Activated CD4-positive, alpha-beta T cell treated with anti-CD3 and anti-CD28 coated beads for 36 hours (primary cell): ENCODE measurements around the gene CDH23. TPM values are rescaled to one million over a fixed set of nuclear protein-coding genes. Genes with fewer than 3 reads are reported as not detected.
A peak's percentile ranks its signal among the peaks of the same experiment; 100 is the strongest.
"Not testable (repeated sequence)": the region's sequence is repeated elsewhere in the genome, so short reads cannot be mapped to it uniquely, and the experiment has no call there.

Experiments
- ATAC-seq: fragments of 200-7000 bp; cut with Tn5 transposase; one replicate; pipeline ENCODE4 v1.10.0; 2021; ENCODE audit warnings: mild to moderate bottlenecking, moderate library complexity
- CTCF ChIA-PET: fragments of 350-600 bp; sonication (Branson Sonifier 250); formaldehyde crosslinking; loops from one replicate; lab custom pipeline; 2021; ENCODE audit warnings: antibody characterized with exemption; lab: Charles Lee
- POLR2A ChIA-PET: fragments of 350-600 bp; sonication (Branson Sonifier 250); formaldehyde crosslinking; loops from one replicate; lab custom pipeline; 2021; ENCODE audit warnings: antibody characterized with exemption, inconsistent platforms; lab: Charles Lee
- DNase-seq: peaks from one replicate; pipeline ENCODE4 v3.0.0-alpha.2; 2020
- H3K27ac Mint-ChIP-seq: one replicate; pipeline ENCODE4 v1.8.0; 2021; ENCODE audit warnings: mixed read lengths
- H3K27me3 Mint-ChIP-seq: one replicate; pipeline ENCODE4 v1.8.0; 2021; ENCODE audit warnings: mixed read lengths
- H3K36me3 Mint-ChIP-seq: one replicate; pipeline ENCODE4 v1.8.0; 2021; ENCODE audit warnings: low read depth, mixed read lengths
- H3K4me1 Mint-ChIP-seq: one replicate; pipeline ENCODE4 v1.8.0; 2021; ENCODE audit warnings: mixed read lengths
- H3K4me3 Mint-ChIP-seq: one replicate; pipeline ENCODE4 v1.8.0; 2021; ENCODE audit warnings: mild to moderate bottlenecking, moderate library complexity, mixed read lengths
- H3K9me3 Mint-ChIP-seq: one replicate; pipeline ENCODE4 v1.8.0; 2021; ENCODE audit warnings: low read depth, mixed read lengths
- intact Hi-C, 2 experiments: fragments of 100-400 bp; cut with DNase I in 1 of 2; cut with micrococcal nuclease in 1 of 2; formaldehyde crosslinking; loops; one replicate each; pipeline versions ENCODE4 v1.14.2 to v1.15.1; 2022 to 2024; cut with DNase I, micrococcal nuclease
- total RNA-seq, 2 experiments: library from RNA; stranded (reverse); gene quantifications; one replicate each; pipeline ENCODE4 v1.2.3, GENCODE V29; 2021

CDH23 gene
- total RNA-seq, 2 experiments from 2014 or later = 1.5 to 1.6 TPM

DNA sequence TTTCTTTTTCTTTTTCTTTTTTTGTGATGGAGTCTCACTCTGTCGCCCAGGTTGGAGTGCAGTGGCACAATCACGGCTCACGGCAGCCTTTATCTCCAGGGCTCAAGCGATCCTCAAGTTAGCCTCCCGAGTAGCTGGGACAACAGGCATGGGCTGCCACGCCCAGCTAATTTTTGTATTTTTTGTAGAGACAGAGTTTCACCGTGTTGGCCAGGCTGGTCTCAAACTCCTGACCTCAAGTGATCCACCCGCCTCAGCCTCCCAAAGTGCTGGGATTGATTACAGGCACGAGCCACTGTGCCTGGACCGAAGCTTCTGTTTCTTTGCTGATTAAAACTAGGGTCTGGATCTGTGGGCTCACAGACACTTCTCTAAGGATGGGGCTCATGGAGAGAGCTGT lies 37.8 kb upstream of the CDH23 start:
- H3K27me3 Mint-ChIP-seq, H3K4me1 Mint-ChIP-seq, H3K4me3 Mint-ChIP-seq, H3K9me3 Mint-ChIP-seq, H3K27ac Mint-ChIP-seq, POLR2A ChIA-PET, ATAC-seq, DNase-seq, H3K36me3 Mint-ChIP-seq, intact Hi-C loops: not testable (repeated sequence)
- CTCF ChIA-PET = interaction anchor here (1.0 to 1.4 kb wide), 2 partner anchors 9 to 16 kb away, joined by 4 to 7 read pairs; no protein-coding TSS in a partner anchor

DNA sequence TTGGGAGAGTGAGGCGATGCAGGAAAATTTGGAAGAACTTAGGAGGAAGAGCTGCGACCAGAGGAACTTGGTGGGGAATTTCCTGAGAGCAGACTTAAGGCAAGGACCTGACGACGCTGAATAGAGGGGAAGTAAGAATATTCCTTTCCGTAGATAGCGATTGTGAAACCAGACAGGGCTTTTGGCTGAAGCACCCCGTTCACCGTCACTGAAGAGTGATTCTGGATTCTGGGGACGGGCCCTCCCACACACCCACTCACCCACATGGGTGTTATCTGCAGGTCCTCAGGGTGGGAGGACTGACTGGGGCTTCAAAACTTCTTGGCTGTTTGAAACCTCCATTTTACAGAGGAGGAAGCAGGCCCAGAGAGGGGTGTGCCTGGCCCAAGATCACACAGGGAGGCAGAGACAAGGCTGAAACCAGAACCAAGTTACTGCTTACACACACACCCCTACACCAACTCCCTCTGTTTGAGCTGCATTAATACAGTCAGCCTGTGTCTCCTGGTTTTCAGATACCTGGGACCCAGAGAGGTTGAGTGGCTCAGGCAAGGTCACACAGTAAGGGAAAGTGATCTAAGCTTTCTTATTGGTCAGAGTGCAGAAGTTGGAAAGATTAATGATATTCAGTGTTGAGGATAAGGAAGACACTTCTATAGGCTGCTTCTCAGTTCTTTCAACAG lies 37.2 kb upstream of the CDH23 start:
- no peak overlapping the region for H3K4me3 Mint-ChIP-seq
- no peaks in the 10 kb centered on the region for H3K9me3 Mint-ChIP-seq
- intact Hi-C loops = no loop called here
- H3K36me3 Mint-ChIP-seq = peaks cover 9% of the 10 kb centered on the region
- CTCF ChIA-PET = interaction anchor here (0.6 to 1.0 kb wide), 2 partner anchors 9 to 35 kb away, joined by 3 to 4 read pairs; no protein-coding TSS in a partner anchor
- DNase-seq = no peak
- POLR2A ChIA-PET = no interaction called here
- H3K27me3 Mint-ChIP-seq = no peaks in the 10 kb centered on the region
- no peak for ATAC-seq
- H3K4me1 Mint-ChIP-seq = no peaks in the 10 kb centered on the region
- H3K27ac Mint-ChIP-seq = no peak overlapping the region

DNA sequence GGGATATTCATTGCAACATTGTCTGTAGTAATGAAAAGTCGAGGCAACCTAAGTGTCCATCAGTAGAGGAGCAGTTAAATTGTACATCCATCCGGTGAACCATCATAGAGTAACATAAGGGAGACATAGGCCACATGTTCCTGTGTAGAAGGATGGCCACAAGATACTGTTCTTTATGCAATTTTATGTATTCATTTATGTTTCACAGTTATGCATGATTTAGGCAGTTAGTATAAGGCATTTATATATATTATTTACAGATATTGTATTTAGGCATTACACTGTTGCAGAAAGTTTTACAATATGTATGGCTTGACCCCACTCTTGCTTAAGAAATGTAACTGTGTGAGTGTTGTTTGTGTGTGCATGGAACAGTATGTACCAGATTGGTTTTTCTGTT lies 36.0 kb upstream of the CDH23 start:
- Mint-ChIP-seq H3K4me3 (no peak overlapping the region), H3K27me3 (no peaks in the 10 kb centered on the region), H3K9me3 (no peaks in the 10 kb centered on the region), H3K36me3 (peaks cover 8% of the 10 kb centered on the region), H3K4me1 (peaks cover 2% of the 10 kb centered on the region), H3K27ac (no peak overlapping the region)
- ATAC-seq (no peak), DNase-seq (no peak)
- ChIA-PET CTCF (no interaction called here), POLR2A (no interaction called here)
- intact Hi-C loops = no loop called here

DNA sequence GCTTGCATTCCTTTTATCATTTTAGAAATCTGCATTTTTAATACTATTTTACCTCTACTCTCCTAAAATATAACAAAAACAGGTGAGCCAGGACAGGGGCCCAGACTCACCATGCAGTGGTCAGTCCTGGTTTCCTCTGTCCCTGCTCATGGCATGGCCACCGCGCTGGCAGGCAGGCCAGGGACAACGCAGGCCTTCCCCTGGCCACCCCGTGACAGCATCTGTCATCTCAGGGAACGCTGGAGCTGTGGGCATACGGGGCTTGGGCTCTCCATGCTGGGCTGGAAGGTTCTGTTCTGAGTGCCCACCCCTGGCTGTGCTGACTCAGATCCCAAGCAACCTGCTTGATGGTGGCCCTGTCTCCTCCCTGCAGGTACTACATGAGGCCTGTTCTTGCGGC lies 35.1 kb upstream of the CDH23 start:
- Mint-ChIP-seq H3K27me3 (no peaks in the 10 kb centered on the region), H3K4me1 (peaks cover 2% of the 10 kb centered on the region), H3K9me3 (no peaks in the 10 kb centered on the region), H3K27ac (no peak overlapping the region), H3K36me3 (peaks cover 8% of the 10 kb centered on the region), H3K4me3 (no peak overlapping the region)
- intact Hi-C loops = no loop called here
- ChIA-PET POLR2A (no interaction called here), CTCF (no interaction called here)
- DNase-seq = no peak
- ATAC-seq = no peak

DNA sequence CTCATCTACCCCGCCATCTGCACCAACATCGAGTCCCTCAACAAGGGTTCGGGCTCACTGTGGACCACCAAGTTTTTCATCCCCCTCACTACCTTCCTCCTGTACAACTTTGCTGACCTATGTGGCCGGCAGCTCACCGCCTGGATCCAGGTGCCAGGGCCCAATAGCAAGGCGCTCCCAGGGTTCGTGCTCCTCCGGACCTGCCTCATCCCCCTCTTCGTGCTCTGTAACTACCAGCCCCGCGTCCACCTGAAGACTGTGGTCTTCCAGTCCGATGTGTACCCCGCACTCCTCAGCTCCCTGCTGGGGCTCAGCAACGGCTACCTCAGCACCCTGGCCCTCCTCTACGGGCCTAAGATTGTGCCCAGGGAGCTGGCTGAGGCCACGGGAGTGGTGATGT lies 34.6 kb upstream of the CDH23 start:
- ChIA-PET CTCF (no interaction called here), POLR2A (no interaction called here)
- no peaks in the 10 kb centered on the region for H3K27me3 Mint-ChIP-seq
- ATAC-seq = no peak
- intact Hi-C loops = no loop called here
- no peak for DNase-seq
- H3K4me3 Mint-ChIP-seq = no peak overlapping the region
- H3K4me1 Mint-ChIP-seq = peaks cover 2% of the 10 kb centered on the region
- peaks cover 8% of the 10 kb centered on the region for H3K36me3 Mint-ChIP-seq
- H3K27ac Mint-ChIP-seq = no peak overlapping the region
- no peaks in the 10 kb centered on the region for H3K9me3 Mint-ChIP-seq

DNA sequence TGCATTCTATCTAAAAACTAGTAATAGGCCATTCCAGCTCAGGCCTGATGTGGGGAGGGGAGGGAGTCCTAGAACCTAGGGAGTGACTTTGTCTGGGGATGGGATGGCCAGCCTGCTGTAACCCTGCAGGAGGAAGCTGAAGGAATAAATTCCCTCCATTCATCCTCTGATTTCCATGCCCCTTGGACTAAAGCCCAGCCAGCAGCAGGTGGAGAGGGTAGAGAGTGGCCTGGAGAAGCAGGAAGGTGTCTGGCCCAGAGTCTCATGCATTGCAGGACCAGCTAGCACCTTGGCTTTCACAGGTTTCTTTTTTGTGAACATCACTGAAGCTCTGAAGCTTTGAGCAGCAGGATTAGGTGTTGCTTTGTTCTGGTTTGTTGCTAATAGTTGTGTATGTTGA lies 32.8 kb upstream of the CDH23 start:
- Mint-ChIP-seq H3K27me3 (no peaks in the 10 kb centered on the region), H3K36me3 (peaks cover 8% of the 10 kb centered on the region), H3K4me3 (no peak overlapping the region), H3K27ac (no peak overlapping the region), H3K4me1 (peaks cover 2% of the 10 kb centered on the region), H3K9me3 (no peaks in the 10 kb centered on the region)
- POLR2A ChIA-PET = no interaction called here
- DNase-seq = no peak
- CTCF ChIA-PET = interaction anchor here (1.3 kb wide), 1 partner anchor 206 kb away, joined by 3 read pairs; no protein-coding TSS in a partner anchor
- intact Hi-C loops = no loop called here
- no peak for ATAC-seq

DNA sequence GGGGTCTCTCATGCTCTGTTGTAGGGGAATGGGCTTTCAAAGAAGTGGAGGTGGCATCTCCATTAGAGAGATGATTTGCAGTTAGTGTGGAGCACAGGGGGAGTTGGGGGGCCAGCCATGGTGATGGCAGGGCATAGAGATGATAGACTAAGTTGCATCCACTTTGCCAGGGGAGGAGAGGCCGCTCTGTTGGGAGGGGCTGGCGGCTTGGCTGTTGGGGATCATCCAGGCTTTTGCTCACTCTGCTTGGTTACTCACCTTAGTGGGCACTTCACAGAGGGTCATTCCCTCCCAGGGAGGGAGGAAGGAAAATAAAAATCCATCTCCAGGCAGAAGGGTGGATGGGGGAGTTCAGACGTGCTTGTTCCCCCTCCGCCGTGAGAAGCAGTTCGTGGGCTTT lies 31.4 kb upstream of the CDH23 start:
- Mint-ChIP-seq H3K36me3 (peaks cover 2% of the 10 kb centered on the region), H3K27me3 (no peaks in the 10 kb centered on the region), H3K27ac (peak overlapping the region; percentile 7), H3K9me3 (no peaks in the 10 kb centered on the region), H3K4me1 (peaks cover 2% of the 10 kb centered on the region), H3K4me3 (no peak overlapping the region)
- POLR2A ChIA-PET = no interaction called here
- CTCF ChIA-PET = interaction anchor here (0.6 to 1.8 kb wide), 5 partner anchors 11 to 979 kb away, joined by 3 to 5 read pairs (median 3); partner anchors contain the start of gene SLC29A3
- intact Hi-C loops = no loop called here
- DNase-seq = no peak
- no peak for ATAC-seq

DNA sequence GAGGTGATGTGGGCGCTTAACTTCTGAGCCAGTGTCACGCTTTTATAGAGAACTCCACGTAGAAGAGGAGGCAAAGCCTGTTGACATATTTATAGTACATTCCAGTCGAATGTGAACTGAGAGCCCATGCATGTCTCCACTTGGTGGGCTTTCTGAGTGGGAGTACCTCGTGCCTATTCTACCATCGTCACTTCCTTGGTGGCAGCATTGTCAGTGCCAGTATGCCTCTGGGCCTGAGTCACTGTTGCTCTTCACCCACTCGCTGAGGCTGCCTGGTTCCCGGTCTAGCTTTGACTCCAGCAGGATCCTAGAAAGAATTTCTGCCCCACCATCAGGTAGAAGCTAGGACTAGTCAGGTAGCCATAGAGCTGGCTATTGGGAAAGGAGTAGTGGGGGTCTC lies 30.0 kb upstream of the CDH23 start:
- intact Hi-C loops = no loop called here
- peaks cover 2% of the 10 kb centered on the region for H3K4me1 Mint-ChIP-seq
- no peaks in the 10 kb centered on the region for H3K27me3 Mint-ChIP-seq
- no peaks in the 10 kb centered on the region for H3K9me3 Mint-ChIP-seq
- no peak overlapping the region for H3K27ac Mint-ChIP-seq
- H3K4me3 Mint-ChIP-seq = no peak overlapping the region
- POLR2A ChIA-PET = no interaction called here
- DNase-seq (no peak), ATAC-seq (no peak)
- CTCF ChIA-PET = interaction anchor here (0.6 to 1.8 kb wide), 5 partner anchors 11 to 347 kb away, joined by 3 to 5 read pairs (median 4); partner anchors contain the start of gene SLC29A3
- peaks cover 2% of the 10 kb centered on the region for H3K36me3 Mint-ChIP-seq

DNA sequence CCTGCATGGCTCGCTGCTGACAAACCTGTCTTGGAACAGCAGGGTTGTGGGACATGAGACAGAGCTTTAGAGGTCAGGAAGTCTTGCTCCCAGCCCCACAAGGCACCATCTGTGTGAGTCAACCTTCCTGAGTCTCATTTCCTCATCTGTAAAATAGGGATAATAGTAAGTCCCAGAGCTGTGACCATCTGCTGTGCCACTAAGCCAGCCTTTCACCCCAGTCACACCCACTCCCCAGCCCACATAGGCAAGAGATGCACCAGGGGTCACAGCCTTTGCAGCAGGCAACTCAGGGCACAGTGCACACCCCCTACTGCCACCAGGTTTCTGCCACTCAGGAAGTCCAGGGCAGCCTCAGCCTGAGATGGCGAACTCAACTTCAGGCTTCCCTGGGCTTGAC lies 29.4 kb upstream of the CDH23 start:
- H3K27ac Mint-ChIP-seq = no peak overlapping the region
- ChIA-PET CTCF (interaction anchor here (0.7 to 1.1 kb wide), 2 partner anchors 10 to 59 kb away, joined by 3 read pairs; no protein-coding TSS in a partner anchor), POLR2A (no interaction called here)
- DNase-seq = no peak
- no peaks in the 10 kb centered on the region for H3K9me3 Mint-ChIP-seq
- H3K27me3 Mint-ChIP-seq = peaks cover 2% of the 10 kb centered on the region
- intact Hi-C loops = no loop called here
- H3K4me1 Mint-ChIP-seq = peaks cover 2% of the 10 kb centered on the region
- H3K36me3 Mint-ChIP-seq = peaks cover 2% of the 10 kb centered on the region
- H3K4me3 Mint-ChIP-seq = no peak overlapping the region
- no peak for ATAC-seq

DNA sequence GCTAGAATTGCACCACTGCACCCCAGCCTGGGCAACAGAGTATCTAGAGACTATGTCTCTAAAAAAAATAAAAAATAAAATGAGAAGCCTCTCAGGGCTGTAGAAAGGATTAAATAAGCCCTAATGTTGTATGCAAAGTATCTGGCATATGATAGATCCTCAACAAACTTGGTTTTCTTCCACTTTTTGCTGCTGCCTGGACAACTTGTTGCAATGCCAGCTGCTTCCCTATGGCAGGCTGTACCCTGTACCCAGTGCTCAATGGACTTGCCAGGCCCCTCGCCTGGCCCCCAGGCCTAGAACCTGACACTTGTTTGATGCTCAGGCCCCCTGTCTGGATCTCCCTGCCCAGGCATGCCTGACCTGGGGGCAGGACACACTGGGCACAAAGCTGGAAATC lies 28.5 kb upstream of the CDH23 start:
- peaks cover 2% of the 10 kb centered on the region for H3K27me3 Mint-ChIP-seq
- CTCF ChIA-PET = interaction anchor here (0.6 to 1.5 kb wide), 3 partner anchors 9 to 456 kb away, joined by 3 to 6 read pairs (median 3); no protein-coding TSS in a partner anchor
- H3K4me3 Mint-ChIP-seq = no peak overlapping the region
- intact Hi-C loops = no loop called here
- POLR2A ChIA-PET = interaction anchor here (0.6 kb wide), 1 partner anchor 68 kb away, joined by 3 read pairs; no protein-coding TSS in a partner anchor
- ATAC-seq (no peak), DNase-seq (no peak)
- no peaks in the 10 kb centered on the region for H3K9me3 Mint-ChIP-seq
- H3K36me3 Mint-ChIP-seq = no peaks in the 10 kb centered on the region
- no peak overlapping the region for H3K27ac Mint-ChIP-seq
- H3K4me1 Mint-ChIP-seq = peaks cover 2% of the 10 kb centered on the region

DNA sequence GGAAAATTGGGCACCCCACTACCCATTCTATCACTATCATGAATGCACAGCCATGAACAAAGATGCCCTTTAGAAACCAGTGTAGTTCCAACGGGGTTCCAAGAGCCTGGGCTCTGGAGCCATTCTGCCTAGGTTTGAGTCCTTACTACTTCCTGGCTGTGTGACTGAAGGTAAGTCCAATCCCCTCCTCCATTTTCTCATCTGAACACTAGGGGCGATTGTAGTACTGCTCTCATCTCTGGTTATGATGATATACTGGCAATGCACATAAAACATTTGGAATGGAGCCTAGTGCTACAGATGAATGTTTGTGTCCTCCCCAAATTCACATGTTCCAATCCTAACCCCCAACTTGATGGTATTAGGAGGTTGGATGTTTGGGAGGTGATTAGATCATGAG lies 28.1 kb upstream of the CDH23 start:
- Mint-ChIP-seq H3K9me3 (no peaks in the 10 kb centered on the region), H3K36me3 (no peaks in the 10 kb centered on the region), H3K4me1 (peaks cover 2% of the 10 kb centered on the region), H3K27ac (no peak overlapping the region), H3K4me3 (no peak overlapping the region), H3K27me3 (peaks cover 2% of the 10 kb centered on the region)
- intact Hi-C loops = no loop called here
- DNase-seq = no peak
- peak; percentile 44 for ATAC-seq
- ChIA-PET CTCF (interaction anchor here (0.6 to 1.6 kb wide), 5 partner anchors 10 to 456 kb away, joined by 3 to 6 read pairs (median 3); no protein-coding TSS in a partner anchor), POLR2A (interaction anchor here (0.6 kb wide), 1 partner anchor 67 kb away, joined by 3 read pairs; no protein-coding TSS in a partner anchor)

DNA sequence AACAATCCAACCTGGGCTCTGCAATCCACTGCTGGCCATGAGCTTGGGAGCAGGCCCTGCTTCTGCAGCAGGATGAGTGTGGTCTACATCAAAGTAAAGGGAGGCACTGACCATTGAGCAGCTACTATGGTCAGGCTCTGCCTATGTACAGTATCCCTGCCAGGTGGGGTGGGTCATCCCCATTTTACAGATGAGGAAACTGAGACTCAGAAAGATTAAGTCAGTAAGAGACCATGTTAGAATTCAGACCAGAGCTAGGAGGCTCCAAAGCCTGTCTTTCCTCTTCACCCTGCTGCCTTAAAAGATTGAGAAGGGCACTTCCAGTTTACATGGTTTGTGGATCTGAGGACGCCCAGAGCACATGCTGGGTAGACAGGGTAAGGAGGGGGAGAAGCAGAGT lies 27.1 kb upstream of the CDH23 start:
- intact Hi-C loops = no loop called here

More for the DNA sequence above, 27.1 kb upstream of the CDH23 start:
- H3K4me1 Mint-ChIP-seq = peaks cover 1% of the 10 kb centered on the region
- ATAC-seq (no peak), DNase-seq (no peak)
- peaks cover 2% of the 10 kb centered on the region for H3K27me3 Mint-ChIP-seq
- no peaks in the 10 kb centered on the region for H3K9me3 Mint-ChIP-seq
- no peaks in the 10 kb centered on the region for H3K36me3 Mint-ChIP-seq
- ChIA-PET CTCF (interaction anchor here (1.1 to 1.6 kb wide), 2 partner anchors 11 to 406 kb away, joined by 3 to 4 read pairs; no protein-coding TSS in a partner anchor), POLR2A (no interaction called here)
- no peak overlapping the region for H3K4me3 Mint-ChIP-seq
- no peak overlapping the region for H3K27ac Mint-ChIP-seq
